GM19467 (cell line): ENCODE data around the gene STAT3.

ENCODE experiments used
- ATAC-seq: cut with Tn5 transposase; IDR thresholded peaks from one replicate; pipeline ENCODE4 v1.9.1; 2021; ENCODE audit warnings: mild to moderate bottlenecking, moderate library complexity; ENCODE audit not compliant: unreplicated experiment

STAT3 gene

GRCh38 chr17:42282478-42283080 is 105.7 kb downstream of the STAT3 start:
- no peak for ATAC-seq

- no peak for ATAC-seq
These were observed 106.6 kb downstream of the STAT3 start for GRCh38 chr17:42281571-42282096.

GRCh38 chr17:42279776-42280630 is 108.2 kb downstream of the STAT3 start:
- no peak for ATAC-seq

GRCh38 chr17:42277342-42277712 is 110.9 kb downstream of the STAT3 start:
- ATAC-seq, result no peak

- peak; percentile 26 for ATAC-seq
These were observed 111.5 kb downstream of the STAT3 start for GRCh38 chr17:42276609-42277341.

GRCh38 chr17:42276359-42276608 is 112.0 kb downstream of the STAT3 start, which contains the start of gene STAT5B:
Gene STAT5B, minus strand, starts transcription at chr17:42276391. Its CDS starts 44,264 bp downstream, at chr17:42232127.
- ATAC-seq, result peak; percentile 59

- ATAC-seq, result peak; percentile 36
These were observed 112.5 kb downstream of the STAT3 start for GRCh38 chr17:42275527-42276358.

- ATAC-seq, result no peak
These were observed 113.3 kb downstream of the STAT3 start for GRCh38 chr17:42274812-42275526.

- ATAC-seq, result no peak
These were observed 114.0 kb downstream of the STAT3 start for GRCh38 chr17:42274253-42274542.

- no peak for ATAC-seq
These were observed 114.6 kb downstream of the STAT3 start for GRCh38 chr17:42273474-42274252.

- no peak for ATAC-seq
These were observed 115.9 kb downstream of the STAT3 start for GRCh38 chr17:42272162-42272907.

- ATAC-seq, result no peak
These were observed 116.5 kb downstream of the STAT3 start for GRCh38 chr17:42271779-42272035.

- no peak for ATAC-seq
These were observed 117.0 kb downstream of the STAT3 start for GRCh38 chr17:42271006-42271778.

GRCh38 chr17:42270596-42270995 is 117.6 kb downstream of the STAT3 start:
- ATAC-seq, result no peak

- no peak for ATAC-seq
These were observed 118.1 kb downstream of the STAT3 start for GRCh38 chr17:42270170-42270535.

GRCh38 chr17:42268236-42268635 is 120.0 kb downstream of the STAT3 start:
- ATAC-seq, result no peak

GRCh38 chr17:42266918-42267766 is 121.1 kb downstream of the STAT3 start:
- no peak for ATAC-seq

- no peak for ATAC-seq
These were observed 121.8 kb downstream of the STAT3 start for GRCh38 chr17:42266462-42266861.
